Large intestine (tissue), 3 donors: ENCODE results near the gene CEP20. TPM values are rescaled to one million over a fixed set of nuclear protein-coding genes. Genes with fewer than 3 reads are reported as not detected.
A peak's percentile ranks its signal among the peaks of the same experiment; 100 is the strongest.
"Not testable (repeated sequence)": the region's sequence is repeated elsewhere in the genome, so short reads cannot be mapped to it uniquely, and the experiment has no call there.

ENCODE experiments used
- DNase-seq, 2 donors: peaks; one replicate each; pipeline versions ENCODE4 v3.0.0 to v3.0.0-alpha.2; 2013
- H3K27ac ChIP-seq: one replicate; pipeline ENCODE4 v1.5.1; 2013; ENCODE audit warnings: low read length
- H3K27me3 ChIP-seq: 2 replicates; pipeline ENCODE4 v1.6.1; 2013; ENCODE audit warnings: low read length; ENCODE audit not compliant: control insufficient read depth, insufficient read depth
- H3K36me3 ChIP-seq: 2 replicates; pipeline ENCODE4 v1.6.1; 2013; ENCODE audit warnings: low read length; ENCODE audit not compliant: control insufficient read depth, insufficient read depth
- H3K4me1 ChIP-seq: one replicate; pipeline ENCODE4 v1.6.1; 2013; ENCODE audit warnings: low read length; ENCODE audit not compliant: control insufficient read depth, insufficient read depth
- H3K4me3 ChIP-seq: one replicate; pipeline ENCODE4 v1.5.1; 2013; ENCODE audit warnings: low read length
- H3K9me3 ChIP-seq: one replicate; pipeline ENCODE4 v1.6.1; 2013; ENCODE audit warnings: mild to moderate bottlenecking, low read depth, low read length, moderate library complexity; ENCODE audit not compliant: control insufficient read depth
- WGBS: methylation state at CpG from one replicate; pipeline ENCODE4 v1.1.5; 2013; ENCODE audit warnings: low lambda C conversion rate; ENCODE audit not compliant: insufficient coverage; 5-methylcytosine and 5-hydroxymethylcytosine counted together
- polyA plus RNA-seq: library from polyadenylated mRNA; unstranded; fragments of 120-200 nt; gene quantifications from one replicate; pipeline ENCODE4 v1.2.1, GENCODE V29; 2013

CEP20 gene
- polyA plus RNA-seq, 1 donor, result 26.7 TPM

DNA sequence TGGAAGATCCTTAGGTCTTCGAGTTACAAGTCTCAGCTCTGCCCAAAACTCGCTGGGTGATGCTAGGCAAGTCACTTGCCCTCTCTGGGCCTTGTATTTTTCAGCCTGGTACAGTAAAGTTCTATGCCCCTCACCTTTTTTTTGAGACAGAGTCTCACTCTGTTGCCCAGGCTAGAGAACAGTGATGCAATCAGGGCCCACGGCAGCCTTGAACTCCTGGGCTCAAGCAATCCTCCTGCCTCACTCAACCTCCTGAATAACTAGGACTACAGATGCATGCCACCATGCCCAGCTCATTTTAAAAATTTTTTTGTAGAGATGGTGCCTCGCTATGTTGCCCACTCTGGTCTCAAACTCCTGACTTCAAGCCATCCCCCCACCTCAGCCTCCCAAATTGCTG lies 35.4 kb downstream of the CEP20 start:
- Histone ChIP-seq H3K4me3 (peak overlapping the region; percentile 43), H3K36me3 (no peaks in the 10 kb centered on the region), H3K9me3 (no peaks in the 10 kb centered on the region), H3K27me3 (peaks cover 35% of the 10 kb centered on the region), H3K4me1 (no peaks in the 10 kb centered on the region), H3K27ac (peak overlapping the region; percentile 65)
- no peak for DNase-seq
- WGBS, result no CpG with 5 or more reads among the region's 4 CpGs

DNA sequence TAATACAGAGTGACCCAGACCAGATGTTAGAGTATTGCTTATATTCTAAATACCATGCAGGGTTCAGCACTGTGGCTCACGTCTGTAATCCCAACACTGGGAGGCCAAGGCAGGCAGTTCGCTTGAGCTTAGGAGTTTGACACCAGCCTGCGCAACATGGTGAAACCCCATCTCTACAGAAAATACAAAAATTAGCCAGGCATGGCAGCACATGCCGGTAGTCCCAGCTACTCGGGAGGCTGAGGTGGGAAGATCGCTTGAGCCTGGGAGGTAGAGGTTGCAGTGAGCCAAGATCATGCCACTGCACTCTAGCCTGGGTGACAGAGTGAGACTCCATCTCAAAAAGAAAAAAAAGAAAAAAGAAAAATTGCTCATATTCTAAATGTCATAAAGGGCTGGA lies 37.8 kb downstream of the CEP20 start:
- WGBS, result no CpG with 5 or more reads among the region's 6 CpGs
- H3K4me1 ChIP-seq, H3K9me3 ChIP-seq, DNase-seq, H3K4me3 ChIP-seq, H3K27ac ChIP-seq, H3K36me3 ChIP-seq: not testable (repeated sequence)
- peaks cover 10% of the 10 kb centered on the region for H3K27me3 ChIP-seq

DNA sequence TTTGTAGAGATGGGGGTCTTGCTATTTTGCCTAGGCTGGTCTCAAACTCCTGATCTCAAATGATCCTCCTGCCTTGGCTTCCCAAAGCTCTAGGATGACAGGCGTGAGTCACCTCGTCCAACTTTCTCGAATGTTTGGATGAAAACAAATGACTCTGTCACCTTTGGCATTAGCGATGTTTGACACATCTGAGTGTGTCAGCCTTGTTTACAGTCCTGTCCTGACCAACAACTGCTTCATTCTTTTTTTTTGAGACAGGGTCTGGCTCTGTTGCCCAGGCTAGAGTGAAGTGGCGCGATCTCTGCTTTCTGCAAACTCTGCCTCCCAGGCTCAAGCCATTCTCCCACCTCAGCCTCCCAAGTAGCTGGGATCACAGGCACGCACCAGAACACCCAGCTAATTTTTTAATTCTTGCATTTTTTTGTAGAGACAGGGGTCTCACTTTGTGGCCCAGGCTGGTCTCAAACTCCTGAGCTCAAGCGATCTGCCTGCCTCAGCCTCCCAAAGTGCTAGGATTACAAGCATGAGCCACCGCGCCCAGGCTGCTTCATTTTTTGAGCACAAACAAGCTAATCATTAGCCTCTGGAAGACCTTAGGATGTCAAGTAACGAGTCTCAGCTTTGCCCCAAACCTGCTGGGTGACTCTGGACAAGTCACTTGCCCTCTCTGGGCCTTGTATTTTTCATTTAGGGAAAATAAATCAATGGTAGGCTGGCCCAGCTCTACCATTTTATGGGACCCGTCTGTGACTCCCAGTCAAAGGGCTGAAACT lies 39.0 kb downstream of the CEP20 start:
- 100% methylated on average over 1 of the region's 12 CpGs for WGBS
- Histone ChIP-seq H3K36me3 (no peaks in the 10 kb centered on the region), H3K4me1 (no peaks in the 10 kb centered on the region), H3K9me3 (no peaks in the 10 kb centered on the region), H3K4me3 (no peak overlapping the region), H3K27ac (no peak overlapping the region), H3K27me3 (peaks cover 4% of the 10 kb centered on the region)
- DNase-seq, result no peak

DNA sequence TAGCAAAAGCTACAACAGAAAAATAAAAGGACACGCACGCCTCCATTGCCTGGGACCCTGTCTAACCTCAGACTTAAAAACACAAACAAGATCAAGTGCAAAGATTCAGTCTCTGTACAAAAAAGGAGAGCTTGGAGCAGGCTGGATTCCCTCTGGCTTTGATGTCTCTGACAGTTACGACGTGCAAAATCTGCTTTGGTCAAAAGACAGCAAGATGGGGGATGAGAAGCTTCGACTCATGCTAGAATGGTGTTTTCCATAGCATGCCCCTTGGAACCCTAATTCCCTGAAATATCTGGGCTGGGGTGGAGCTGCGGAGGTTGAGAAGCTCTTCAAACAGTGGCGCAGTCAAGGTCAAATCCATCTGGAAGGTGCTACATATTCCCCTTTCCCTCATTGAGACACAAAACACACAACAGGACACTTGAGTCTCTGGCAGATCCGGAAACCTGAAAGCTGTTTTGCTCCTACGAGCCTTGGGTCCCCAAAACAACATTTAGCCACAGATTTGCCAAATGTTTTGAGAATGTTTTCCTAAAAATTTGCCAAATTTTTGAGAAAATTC lies 40.7 kb downstream of the CEP20 start:
- no peaks in the 10 kb centered on the region for H3K4me1 ChIP-seq
- DNase-seq, result no peak
- no peaks in the 10 kb centered on the region for H3K36me3 ChIP-seq
- no peaks in the 10 kb centered on the region for H3K9me3 ChIP-seq
- H3K27me3 ChIP-seq, result no peaks in the 10 kb centered on the region
- H3K27ac ChIP-seq, result no peak overlapping the region
- H3K4me3 ChIP-seq, result no peak overlapping the region
- WGBS, result no CpG with 5 or more reads among the region's 9 CpGs

GRCh38 chr16:15846510-15846909 lies 41.9 kb downstream of the CEP20 start:
- WGBS, result no CpG with 5 or more reads among the region's 4 CpGs
- no peak overlapping the region for H3K27ac ChIP-seq
- no peaks in the 10 kb centered on the region for H3K4me1 ChIP-seq
- DNase-seq, result no peak
- no peaks in the 10 kb centered on the region for H3K9me3 ChIP-seq
- no peaks in the 10 kb centered on the region for H3K27me3 ChIP-seq
- H3K4me3 ChIP-seq, result no peak overlapping the region
- H3K36me3 ChIP-seq, result no peaks in the 10 kb centered on the region

GRCh38 chr16:15843635-15844279 lies 44.6 kb downstream of the CEP20 start:
- Histone ChIP-seq H3K4me1 (no peaks in the 10 kb centered on the region), H3K4me3 (no peak overlapping the region), H3K36me3 (no peaks in the 10 kb centered on the region), H3K27ac (no peak overlapping the region), H3K9me3 (no peaks in the 10 kb centered on the region), H3K27me3 (no peaks in the 10 kb centered on the region)
- WGBS, result no CpG with 5 or more reads among the region's 10 CpGs
- DNase-seq, result no peak

- not testable (repeated sequence) for H3K4me3 ChIP-seq, H3K27ac ChIP-seq, DNase-seq, H3K27me3 ChIP-seq, H3K9me3 ChIP-seq, H3K4me1 ChIP-seq, H3K36me3 ChIP-seq
- no CpG with 5 or more reads among the region's 8 CpGs for WGBS
These were observed 49.2 kb downstream of the CEP20 start for GRCh38 chr16:15839204-15839603.

DNA sequence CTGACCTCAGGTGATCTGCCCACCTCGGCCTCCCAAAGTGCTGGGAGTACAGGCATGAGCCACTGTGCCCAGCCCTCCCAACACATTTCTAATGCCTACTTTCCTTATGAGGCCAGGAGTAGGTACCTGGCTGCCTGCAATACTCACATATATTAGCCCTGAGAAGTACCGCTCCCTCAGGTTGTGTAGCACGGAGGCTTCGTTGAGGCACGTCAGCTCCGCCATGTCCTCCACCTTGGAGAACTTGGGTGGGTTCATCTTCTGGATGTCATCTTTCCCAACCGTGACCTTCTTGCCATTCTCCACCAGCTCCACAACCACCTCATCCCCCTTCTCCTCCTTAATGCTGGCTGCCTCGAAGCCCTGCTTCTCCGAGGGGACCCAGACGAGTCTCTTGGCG lies 50.6 kb downstream of the CEP20 start:
- no peaks in the 10 kb centered on the region for H3K9me3 ChIP-seq
- no peak overlapping the region for H3K4me3 ChIP-seq
- DNase-seq, result no peak
- H3K27ac ChIP-seq, result no peak overlapping the region
- H3K4me1 ChIP-seq, result no peaks in the 10 kb centered on the region
- no peaks in the 10 kb centered on the region for H3K27me3 ChIP-seq
- no CpG with 5 or more reads among the region's 11 CpGs for WGBS
- H3K36me3 ChIP-seq, result no peaks in the 10 kb centered on the region

- no peaks in the 10 kb centered on the region for H3K36me3 ChIP-seq
- DNase-seq, result no peak
- no peaks in the 10 kb centered on the region for H3K4me1 ChIP-seq
- H3K27me3 ChIP-seq, result no peaks in the 10 kb centered on the region
- WGBS, result no CpG with 5 or more reads among the region's 10 CpGs
- H3K9me3 ChIP-seq, result no peaks in the 10 kb centered on the region
- no peak overlapping the region for H3K4me3 ChIP-seq
- no peak overlapping the region for H3K27ac ChIP-seq
These were observed 51.3 kb downstream of the CEP20 start for GRCh38 chr16:15836965-15837611.

GRCh38 chr16:15836074-15836473 lies 52.3 kb downstream of the CEP20 start:
- no peaks in the 10 kb centered on the region for H3K36me3 ChIP-seq
- DNase-seq, result no peak
- H3K9me3 ChIP-seq, result no peaks in the 10 kb centered on the region
- 100% methylated on average over 2 of the region's 6 CpGs for WGBS
- no peak overlapping the region for H3K4me3 ChIP-seq
- H3K4me1 ChIP-seq, result no peaks in the 10 kb centered on the region
- H3K27ac ChIP-seq, result no peak overlapping the region
- no peaks in the 10 kb centered on the region for H3K27me3 ChIP-seq
